Measurements from ENCODE around the gene UBE2L3. TPM values are rescaled to one million over a fixed set of nuclear protein-coding genes. Genes with fewer than 3 reads are reported as not detected.

UBE2L3 gene
- polyA plus RNA-seq, 1 of the 3 experiments (the other 2 are of a cell fraction): 41.2 TPM

DNA sequence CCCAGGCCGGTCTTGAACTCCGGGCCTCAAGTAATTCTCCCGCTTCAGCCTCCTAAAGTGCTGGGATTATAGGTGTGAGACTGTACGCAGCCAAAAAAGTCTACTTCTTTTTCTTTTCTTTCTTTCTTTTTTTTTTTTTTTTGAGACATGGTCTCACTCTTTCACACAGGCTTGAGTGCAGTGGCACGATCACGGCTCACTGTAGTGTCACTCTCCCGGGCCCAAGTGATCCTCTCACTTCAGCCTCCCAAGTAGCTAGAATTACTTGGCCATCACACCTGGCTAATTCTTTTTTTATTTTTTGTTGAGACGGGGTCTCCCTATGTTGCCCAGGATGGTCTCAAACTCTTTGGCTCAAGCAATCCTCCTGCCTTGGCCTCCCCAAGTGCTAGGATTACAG lies 3.6 kb upstream of the UBE2L3 start:
- Histone ChIP-seq H3K36me3 (replicated peaks in 1 of 2; ENCODE audit: control insufficient read depth in 1 of 2, insufficient read depth in 2 of 2, low read length in 1 of 2) (no peaks in the 10 kb centered on the region), H3F3A (replicated peaks; ENCODE audit: insufficient read depth) (no peaks in the 10 kb centered on the region), H3K4me1 (ENCODE audit: control insufficient read depth in 1 of 2, insufficient read depth in 2 of 2, low read depth in 1 of 2, low read length in 1 of 2) (peaks cover 0 to 2% of the 10 kb centered on the region in 2 experiments; a peak in 1 of 4 replicates), H3K27ac (ENCODE audit: low read depth in 2 of 2, low read length in 1 of 2) (no peak overlapping the region), H2AFZ (ENCODE audit: low read depth) (no peak overlapping the region), H3K9me2 (no peaks in the 10 kb centered on the region), H3K27me3 (ENCODE audit: insufficient read depth) (no peaks in the 10 kb centered on the region), H3K4me2 (no peak overlapping the region), H3K9ac (no peak overlapping the region), H3K4me3 (ENCODE audit: low read depth in 2 of 2, low read length in 1 of 2) (no peak overlapping the region), H3K79me2 (ENCODE audit: insufficient read depth) (peaks cover 16% of the 10 kb centered on the region), H3K9me3 (no peaks in the 10 kb centered on the region), H4K20me1 (ENCODE audit: insufficient read depth) (peaks cover 8% of the 10 kb centered on the region)
- TF ChIP-seq, protein P1, sequence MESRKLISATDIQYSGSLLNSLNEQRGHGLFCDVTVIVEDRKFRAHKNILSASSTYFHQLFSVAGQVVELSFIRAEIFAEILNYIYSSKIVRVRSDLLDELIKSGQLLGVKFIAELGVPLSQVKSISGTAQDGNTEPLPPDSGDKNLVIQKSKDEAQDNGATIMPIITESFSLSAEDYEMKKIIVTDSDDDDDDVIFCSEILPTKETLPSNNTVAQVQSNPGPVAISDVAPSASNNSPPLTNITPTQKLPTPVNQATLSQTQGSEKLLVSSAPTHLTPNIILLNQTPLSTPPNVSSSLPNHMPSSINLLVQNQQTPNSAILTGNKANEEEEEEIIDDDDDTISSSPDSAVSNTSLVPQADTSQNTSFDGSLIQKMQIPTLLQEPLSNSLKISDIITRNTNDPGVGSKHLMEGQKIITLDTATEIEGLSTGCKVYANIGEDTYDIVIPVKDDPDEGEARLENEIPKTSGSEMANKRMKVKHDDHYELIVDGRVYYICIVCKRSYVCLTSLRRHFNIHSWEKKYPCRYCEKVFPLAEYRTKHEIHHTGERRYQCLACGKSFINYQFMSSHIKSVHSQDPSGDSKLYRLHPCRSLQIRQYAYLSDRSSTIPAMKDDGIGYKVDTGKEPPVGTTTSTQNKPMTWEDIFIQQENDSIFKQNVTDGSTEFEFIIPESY (IDR thresholded peaks at IDR 0.05; ENCODE audit: borderline replicate concordance, low read depth): no peak
- TF ChIP-seq, protein P2, sequence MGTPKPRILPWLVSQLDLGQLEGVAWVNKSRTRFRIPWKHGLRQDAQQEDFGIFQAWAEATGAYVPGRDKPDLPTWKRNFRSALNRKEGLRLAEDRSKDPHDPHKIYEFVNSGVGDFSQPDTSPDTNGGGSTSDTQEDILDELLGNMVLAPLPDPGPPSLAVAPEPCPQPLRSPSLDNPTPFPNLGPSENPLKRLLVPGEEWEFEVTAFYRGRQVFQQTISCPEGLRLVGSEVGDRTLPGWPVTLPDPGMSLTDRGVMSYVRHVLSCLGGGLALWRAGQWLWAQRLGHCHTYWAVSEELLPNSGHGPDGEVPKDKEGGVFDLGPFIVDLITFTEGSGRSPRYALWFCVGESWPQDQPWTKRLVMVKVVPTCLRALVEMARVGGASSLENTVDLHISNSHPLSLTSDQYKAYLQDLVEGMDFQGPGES (IDR thresholded peaks at IDR 0.05; ENCODE audit: low read depth, low read length): no peak
- TF ChIP-seq FOXM1 (IDR thresholded peaks at IDR 0.05; ENCODE audit: low read depth) (no peak), EP300 (IDR thresholded peaks at IDR 0.05; ENCODE audit: borderline replicate concordance in 1 of 2, low read depth in 1 of 2, low read length in 1 of 2) (no peak), MEF2A (IDR thresholded peaks at IDR 0.05; ENCODE audit: borderline replicate concordance, low read depth) (no peak), YY1 (IDR thresholded peaks at IDR 0.05; ENCODE audit: low read depth) (no peak), GATA2 (CRISPR knock-in tag; IDR thresholded peaks at IDR 0.05) (no peak), TCF12 (IDR thresholded peaks at IDR 0.05) (no peak), RCOR1 (IDR thresholded peaks at IDR 0.05; ENCODE audit: low read length) (no peak), SIN3A (IDR thresholded peaks at IDR 0.05; ENCODE audit: borderline replicate concordance, low read depth, low read length) (no peak), GABPA (IDR thresholded peaks at IDR 0.05; ENCODE audit: low read depth) (no peak), EZH2phosphoT487 (IDR thresholded peaks at IDR 0.05; ENCODE audit: borderline replicate concordance, low read depth) (no peak), CHD2 (IDR thresholded peaks at IDR 0.05; ENCODE audit: low read length, partially characterized antibody) (no peak), NFIC (IDR thresholded peaks at IDR 0.05; ENCODE audit: borderline replicate concordance) (no peak)
- TF ChIP-seq, protein P3, sequence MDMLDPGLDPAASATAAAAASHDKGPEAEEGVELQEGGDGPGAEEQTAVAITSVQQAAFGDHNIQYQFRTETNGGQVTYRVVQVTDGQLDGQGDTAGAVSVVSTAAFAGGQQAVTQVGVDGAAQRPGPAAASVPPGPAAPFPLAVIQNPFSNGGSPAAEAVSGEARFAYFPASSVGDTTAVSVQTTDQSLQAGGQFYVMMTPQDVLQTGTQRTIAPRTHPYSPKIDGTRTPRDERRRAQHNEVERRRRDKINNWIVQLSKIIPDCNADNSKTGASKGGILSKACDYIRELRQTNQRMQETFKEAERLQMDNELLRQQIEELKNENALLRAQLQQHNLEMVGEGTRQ (IDR thresholded peaks at IDR 0.05; ENCODE audit: borderline replicate concordance, low read depth, low read length): no peak
- TF ChIP-seq, protein P4, sequence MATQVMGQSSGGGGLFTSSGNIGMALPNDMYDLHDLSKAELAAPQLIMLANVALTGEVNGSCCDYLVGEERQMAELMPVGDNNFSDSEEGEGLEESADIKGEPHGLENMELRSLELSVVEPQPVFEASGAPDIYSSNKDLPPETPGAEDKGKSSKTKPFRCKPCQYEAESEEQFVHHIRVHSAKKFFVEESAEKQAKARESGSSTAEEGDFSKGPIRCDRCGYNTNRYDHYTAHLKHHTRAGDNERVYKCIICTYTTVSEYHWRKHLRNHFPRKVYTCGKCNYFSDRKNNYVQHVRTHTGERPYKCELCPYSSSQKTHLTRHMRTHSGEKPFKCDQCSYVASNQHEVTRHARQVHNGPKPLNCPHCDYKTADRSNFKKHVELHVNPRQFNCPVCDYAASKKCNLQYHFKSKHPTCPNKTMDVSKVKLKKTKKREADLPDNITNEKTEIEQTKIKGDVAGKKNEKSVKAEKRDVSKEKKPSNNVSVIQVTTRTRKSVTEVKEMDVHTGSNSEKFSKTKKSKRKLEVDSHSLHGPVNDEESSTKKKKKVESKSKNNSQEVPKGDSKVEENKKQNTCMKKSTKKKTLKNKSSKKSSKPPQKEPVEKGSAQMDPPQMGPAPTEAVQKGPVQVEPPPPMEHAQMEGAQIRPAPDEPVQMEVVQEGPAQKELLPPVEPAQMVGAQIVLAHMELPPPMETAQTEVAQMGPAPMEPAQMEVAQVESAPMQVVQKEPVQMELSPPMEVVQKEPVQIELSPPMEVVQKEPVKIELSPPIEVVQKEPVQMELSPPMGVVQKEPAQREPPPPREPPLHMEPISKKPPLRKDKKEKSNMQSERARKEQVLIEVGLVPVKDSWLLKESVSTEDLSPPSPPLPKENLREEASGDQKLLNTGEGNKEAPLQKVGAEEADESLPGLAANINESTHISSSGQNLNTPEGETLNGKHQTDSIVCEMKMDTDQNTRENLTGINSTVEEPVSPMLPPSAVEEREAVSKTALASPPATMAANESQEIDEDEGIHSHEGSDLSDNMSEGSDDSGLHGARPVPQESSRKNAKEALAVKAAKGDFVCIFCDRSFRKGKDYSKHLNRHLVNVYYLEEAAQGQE (IDR thresholded peaks at IDR 0.05; ENCODE audit: low read depth, low read length): no peak
- TF ChIP-seq, protein P5, sequence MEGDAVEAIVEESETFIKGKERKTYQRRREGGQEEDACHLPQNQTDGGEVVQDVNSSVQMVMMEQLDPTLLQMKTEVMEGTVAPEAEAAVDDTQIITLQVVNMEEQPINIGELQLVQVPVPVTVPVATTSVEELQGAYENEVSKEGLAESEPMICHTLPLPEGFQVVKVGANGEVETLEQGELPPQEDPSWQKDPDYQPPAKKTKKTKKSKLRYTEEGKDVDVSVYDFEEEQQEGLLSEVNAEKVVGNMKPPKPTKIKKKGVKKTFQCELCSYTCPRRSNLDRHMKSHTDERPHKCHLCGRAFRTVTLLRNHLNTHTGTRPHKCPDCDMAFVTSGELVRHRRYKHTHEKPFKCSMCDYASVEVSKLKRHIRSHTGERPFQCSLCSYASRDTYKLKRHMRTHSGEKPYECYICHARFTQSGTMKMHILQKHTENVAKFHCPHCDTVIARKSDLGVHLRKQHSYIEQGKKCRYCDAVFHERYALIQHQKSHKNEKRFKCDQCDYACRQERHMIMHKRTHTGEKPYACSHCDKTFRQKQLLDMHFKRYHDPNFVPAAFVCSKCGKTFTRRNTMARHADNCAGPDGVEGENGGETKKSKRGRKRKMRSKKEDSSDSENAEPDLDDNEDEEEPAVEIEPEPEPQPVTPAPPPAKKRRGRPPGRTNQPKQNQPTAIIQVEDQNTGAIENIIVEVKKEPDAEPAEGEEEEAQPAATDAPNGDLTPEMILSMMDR (IDR thresholded peaks at IDR 0.05): no peak
- TF ChIP-seq, protein P6, sequence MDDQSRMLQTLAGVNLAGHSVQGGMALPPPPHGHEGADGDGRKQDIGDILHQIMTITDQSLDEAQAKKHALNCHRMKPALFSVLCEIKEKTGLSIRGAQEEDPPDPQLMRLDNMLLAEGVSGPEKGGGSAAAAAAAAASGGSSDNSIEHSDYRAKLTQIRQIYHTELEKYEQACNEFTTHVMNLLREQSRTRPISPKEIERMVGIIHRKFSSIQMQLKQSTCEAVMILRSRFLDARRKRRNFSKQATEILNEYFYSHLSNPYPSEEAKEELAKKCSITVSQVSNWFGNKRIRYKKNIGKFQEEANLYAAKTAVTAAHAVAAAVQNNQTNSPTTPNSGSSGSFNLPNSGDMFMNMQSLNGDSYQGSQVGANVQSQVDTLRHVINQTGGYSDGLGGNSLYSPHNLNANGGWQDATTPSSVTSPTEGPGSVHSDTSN (IDR thresholded peaks at IDR 0.05): no peak
- POLR2A ChIA-PET: no interaction called here
- WGBS (ENCODE audit: low lambda C conversion rate): 94% methylated on average over 8 of the region's 8 CpGs
- DNase-seq: no peak
- CTCF ChIA-PET: no interaction called here
